ENCODE measurements around the gene BPIFA2.
"Not testable (repeated sequence)": the region's sequence is repeated elsewhere in the genome, so short reads cannot be mapped to it uniquely, and the experiment has no call there.

The BPIFA2 gene

DNA sequence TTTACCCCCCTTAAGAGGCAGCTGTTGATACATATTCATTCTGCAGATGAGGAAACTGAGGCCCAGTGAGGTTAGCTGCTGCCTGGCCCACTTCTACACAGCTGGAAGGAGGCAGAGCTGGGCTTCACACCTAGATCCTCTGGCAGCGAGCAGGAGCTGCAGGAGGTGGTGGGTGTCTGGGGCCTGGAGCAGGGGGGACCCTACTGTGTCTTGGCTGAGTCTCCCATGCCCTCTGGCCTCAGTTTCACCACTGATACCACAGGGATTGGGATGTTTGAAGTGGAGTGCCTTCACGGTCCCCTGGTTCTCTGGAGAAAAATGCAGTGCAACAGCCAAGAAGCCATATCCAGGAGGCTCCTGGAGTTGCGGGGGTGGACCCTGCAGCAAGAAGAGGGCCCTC, 8.2 kb upstream of the BPIFA2 start:
- DNase-seq (ENCODE audit: extremely low read depth in 1 of 2, low read depth in 1 of 2) = no peak

DNA sequence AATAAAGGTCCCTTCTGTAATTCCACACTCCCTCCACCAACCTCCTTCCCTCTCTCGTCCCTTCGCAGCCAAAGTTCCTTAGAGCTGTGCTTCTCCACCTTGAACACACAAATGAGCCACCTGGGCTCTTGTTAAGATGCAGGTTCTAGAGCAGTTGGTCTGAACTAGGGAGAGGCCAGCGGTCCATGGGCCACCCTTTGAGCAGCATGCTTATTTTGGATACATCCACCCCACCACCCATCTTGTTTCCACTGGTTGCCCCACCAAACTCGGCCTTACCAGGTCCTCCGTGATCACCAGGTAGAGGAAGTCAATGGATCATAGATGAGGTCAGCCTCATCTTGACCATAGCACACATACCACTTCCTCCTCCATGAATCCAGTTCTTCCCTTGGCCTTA, 7.3 kb upstream of the BPIFA2 start:
- no peak for DNase-seq (ENCODE audit: extremely low read depth in 1 of 2, low read depth in 1 of 2)

DNA sequence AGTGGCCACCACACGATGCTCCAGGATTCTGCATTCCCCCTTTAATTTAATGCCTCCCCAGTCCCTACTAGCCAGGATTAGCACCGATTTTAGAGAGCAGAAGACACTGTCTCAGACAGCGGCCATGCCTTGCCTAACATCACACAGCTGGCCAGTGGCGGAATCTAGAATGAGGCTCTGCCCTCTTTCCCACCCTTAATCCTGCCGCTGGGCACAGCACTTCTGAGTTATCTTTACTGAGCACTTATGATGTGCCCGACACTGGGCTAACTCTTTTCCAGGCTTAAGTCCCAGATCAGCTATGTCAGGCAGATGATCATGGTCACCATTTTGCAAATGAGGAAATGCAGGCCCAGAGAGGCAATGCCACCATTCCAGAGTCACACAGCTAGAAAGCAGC, 5.6 kb upstream of the BPIFA2 start:
- DNase-seq (ENCODE audit: extremely low read depth in 1 of 2, low read depth in 1 of 2) = no peak

DNA sequence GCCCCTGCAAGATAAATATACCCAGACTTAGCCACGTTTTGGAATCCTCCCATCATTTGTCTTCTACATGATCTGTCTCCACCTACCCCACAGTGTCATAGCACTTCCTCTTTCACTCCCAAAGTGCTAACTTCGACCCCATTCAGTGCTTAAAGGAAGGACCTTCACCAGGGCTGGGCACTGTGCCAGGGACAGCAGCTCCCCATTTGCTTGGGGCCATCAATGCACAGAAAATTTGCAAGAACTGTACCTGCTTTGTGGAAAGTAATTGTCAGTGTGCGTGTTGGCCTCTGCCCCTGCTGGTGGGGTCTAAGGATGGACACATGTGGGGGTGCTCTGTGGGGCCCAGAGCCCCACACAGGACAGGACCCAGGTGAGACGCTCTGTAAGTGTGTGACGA, 5.2 kb upstream of the BPIFA2 start:
- DNase-seq (ENCODE audit: extremely low read depth in 1 of 2, low read depth in 1 of 2) = no peak

DNA sequence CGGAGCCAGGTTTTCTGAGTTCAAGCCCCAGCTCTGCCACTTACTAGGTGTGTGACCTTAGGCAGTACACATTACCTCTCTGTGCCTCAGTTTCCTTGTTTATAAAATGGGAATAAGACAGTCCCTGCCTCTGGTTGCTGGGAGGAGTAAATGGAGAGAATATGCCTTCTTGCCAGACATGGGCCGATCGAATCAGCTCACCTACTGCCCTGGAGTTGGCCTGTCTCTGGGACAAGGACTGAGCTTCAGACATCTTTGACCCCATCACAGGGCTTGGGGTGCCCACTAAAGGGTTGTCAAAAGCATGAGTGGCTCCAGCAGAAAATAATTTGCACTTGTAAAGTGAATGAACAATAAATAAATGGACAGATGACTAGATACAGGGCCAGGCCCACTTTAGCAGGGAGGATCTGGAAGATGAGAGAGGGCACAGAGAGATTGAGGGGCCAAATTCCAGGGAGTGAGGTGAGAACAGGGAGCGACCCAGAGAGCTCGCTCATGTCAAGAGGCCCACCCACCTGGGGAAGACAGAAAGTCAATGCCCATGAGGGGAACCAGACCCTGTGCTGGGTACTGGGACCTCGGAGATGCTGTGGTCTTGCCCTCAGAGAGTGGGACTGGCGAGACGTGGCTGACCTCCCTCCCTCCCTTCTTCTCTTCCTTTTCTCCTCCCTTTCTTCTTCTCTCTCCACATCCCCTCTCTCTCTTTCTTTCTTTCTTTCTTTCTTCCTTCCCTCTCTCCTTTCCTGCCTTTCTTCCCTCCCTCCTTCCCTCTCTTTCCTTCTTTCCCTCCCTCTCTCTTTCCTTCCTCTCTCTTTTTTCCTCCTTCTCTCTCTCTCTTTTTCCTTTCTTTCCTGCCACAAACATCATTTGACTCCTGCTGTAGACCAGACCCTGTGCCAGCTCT, 3.9 kb upstream of the BPIFA2 start:
- no peak for DNase-seq (ENCODE audit: extremely low read depth in 1 of 2, low read depth in 1 of 2)

DNA sequence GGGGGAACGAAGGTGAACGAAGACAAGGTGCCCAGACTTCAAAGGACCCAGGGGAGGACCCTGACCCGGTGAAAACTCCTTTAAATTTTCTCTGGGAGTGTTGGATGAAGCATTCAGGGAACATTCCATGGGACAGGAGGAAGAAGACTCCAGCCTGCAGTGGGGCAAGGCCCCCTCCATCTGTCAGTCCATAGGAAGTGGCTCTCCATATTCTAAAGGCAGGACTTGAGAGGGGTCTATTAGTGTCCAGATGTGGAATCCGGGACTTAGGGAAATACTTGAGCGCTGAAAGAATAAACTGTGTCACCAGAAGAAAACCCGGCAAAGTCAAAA, 3.2 kb upstream of the BPIFA2 start:
- DNase-seq (ENCODE audit: extremely low read depth in 1 of 2, low read depth in 1 of 2) = no peak

DNA sequence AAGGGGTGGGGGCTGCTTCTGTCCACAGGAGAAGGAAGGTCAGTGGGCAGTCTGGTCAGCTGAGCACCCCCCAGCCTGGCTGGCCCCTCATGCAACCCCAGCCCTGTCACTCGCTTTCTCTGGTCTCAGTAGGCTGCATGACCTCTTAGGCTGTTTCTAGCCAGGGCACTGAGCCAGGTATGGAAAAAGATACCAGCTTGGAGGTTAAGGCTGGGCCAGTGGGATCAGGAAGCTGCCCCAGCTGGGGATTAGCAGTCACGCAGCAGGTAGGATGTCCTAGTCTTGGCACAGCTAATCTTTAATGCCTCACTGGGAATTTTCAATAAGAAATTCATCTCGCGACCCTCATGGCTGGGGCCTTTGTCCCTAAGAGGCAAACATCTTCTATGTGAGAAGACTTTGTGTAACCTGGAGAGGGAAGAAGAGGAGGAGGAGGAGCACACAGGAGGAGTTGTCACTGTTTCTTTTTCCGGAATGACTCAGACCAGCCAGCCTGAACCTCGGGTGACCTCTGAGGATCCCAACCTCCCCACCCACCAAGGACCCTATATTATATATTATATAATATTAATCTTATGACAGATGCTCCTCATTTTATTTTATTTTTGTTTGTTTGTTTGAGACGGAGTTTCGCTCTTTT, 2.4 kb upstream of the BPIFA2 start:
- DNase-seq (ENCODE audit: extremely low read depth in 1 of 2, low read depth in 1 of 2) = no peak

DNA sequence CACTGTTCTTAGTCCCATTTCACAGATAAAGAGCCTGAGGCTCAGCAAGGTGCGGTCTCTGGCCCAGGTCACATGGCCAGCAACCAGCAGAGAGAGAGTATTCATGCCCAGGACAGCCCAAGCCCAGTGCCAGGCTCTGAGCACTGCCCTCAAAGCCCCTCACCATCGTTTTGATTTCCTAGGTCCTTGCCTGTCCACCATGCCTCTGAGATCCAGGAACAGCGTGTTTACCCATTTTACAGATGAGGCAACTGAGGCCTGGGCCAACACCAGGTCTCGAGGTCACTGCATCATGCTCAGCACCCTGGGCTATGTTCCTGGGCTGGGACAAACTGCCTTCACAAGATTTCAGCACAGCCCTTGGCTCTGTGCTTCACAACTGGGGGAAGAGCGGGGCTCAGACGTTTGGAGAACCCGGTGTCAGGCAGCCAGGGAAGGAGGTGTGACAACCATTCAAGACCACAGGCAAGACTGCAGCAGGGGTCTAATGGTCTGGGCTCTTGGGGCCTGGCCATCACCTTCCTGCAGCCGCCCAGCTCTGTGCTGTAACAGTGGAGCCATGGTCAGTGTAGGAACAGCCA, 1.3 kb upstream of the BPIFA2 start:
- no peak for DNase-seq (ENCODE audit: extremely low read depth in 1 of 2, low read depth in 1 of 2)

DNA sequence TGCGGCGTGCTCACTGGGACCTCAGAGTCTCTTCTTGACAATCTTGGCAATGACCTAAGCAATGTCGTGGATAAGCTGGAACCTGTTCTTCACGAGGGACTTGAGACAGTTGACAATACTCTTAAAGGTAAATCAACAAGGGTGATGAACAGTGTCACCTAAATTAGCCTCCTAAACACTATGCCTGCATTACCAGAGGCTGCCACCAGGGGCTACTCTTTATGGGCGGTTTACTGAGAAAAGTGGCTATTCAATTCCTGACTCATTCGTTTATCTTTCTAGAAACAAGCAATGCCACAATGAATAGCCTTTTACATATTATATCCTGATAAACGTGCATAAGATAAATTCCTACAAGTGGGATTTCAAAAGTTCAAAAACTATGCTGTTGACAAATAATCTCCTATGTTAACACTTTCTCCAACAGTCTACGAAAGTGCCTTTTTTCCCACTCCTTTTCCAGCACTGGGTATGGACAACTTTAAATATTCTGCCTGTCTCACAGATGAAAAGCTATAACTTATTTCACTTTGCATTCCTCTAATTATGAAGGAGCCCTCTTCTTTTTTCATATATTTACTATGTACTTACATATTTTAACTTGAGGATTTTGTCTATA, 1.3 kb downstream of the BPIFA2 start:
- peak in 1 of 2 donors; percentile 1 for DNase-seq (ENCODE audit: extremely low read depth in 1 of 2, low read depth in 1 of 2)

DNA sequence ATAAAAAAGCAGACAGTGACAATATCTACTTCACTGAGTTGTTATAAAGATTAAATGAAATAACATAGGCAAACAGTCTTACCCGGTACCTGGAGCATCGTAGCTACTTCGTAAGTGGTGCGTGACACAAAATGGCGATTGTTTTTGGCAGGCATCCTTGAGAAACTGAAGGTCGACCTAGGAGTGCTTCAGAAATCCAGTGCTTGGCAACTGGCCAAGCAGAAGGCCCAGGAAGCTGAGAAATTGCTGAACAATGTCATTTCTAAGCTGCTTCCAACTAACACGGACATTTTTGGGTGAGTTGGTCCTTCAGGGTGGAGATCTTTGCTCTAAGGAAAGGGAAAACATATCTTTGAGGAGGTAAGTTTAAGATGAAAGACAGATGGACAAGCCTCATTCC, 4.8 kb downstream of the BPIFA2 start:
- no peak for DNase-seq (ENCODE audit: extremely low read depth in 1 of 2, low read depth in 1 of 2)

DNA sequence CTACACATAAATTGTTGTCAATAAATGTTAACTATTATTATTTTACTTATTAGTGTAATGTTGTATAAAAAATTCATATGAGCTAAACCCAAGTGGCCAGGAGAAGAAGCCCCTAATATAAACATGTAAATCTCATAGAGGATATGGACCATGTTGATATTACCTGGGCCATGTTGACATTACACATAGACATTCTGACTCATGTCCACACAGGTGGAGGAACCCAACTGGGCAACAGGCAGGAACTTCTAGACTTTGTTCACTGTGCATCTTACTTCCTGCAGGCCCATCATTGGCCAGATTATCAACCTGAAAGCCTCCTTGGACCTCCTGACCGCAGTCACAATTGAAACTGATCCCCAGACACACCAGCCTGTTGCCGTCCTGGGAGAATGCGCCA, 7.2 kb downstream of the BPIFA2 start:
- DNase-seq (ENCODE audit: extremely low read depth in 1 of 2, low read depth in 1 of 2) = no peak

DNA sequence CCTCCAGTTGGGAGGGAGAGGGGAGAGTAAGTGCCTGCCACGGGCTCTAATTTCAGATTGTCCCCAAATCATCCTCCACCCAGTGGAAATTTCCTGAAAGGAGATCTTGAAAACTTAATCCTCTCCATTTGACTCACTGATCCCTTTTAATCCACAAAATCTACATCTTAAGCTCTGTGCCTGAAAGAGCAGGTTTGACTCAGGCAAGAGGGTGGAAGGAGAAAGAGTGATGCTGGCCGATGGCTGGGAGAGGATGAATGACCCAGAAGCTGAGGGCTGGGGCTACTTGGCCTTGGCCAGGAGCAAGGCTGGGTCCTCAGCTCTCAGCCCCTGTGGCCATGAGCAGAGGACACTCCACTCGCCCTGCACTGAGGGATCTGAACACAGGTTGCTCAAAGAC, 8.1 kb downstream of the BPIFA2 start:
- no peak for DNase-seq (ENCODE audit: extremely low read depth in 1 of 2, low read depth in 1 of 2)

DNA sequence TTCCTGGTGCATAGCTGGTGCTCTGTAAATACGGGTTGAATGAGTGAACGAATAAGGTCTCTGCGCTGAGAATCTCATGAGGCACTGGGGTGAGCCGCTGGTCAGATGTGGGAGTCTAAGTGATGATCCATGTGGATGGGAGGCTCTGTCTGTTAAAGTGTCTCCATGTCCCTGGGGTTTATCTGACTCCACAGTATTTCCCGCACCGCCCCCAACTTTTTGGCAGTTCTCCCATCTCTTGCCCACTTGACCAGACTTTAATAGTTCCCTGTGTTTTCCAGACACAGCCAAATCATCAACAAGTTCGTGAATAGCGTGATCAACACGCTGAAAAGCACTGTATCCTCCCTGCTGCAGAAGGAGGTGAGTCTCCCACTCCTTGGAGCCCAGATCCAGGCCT, 9.9 kb downstream of the BPIFA2 start:
- no peak for DNase-seq (ENCODE audit: extremely low read depth in 1 of 2, low read depth in 1 of 2)

DNA sequence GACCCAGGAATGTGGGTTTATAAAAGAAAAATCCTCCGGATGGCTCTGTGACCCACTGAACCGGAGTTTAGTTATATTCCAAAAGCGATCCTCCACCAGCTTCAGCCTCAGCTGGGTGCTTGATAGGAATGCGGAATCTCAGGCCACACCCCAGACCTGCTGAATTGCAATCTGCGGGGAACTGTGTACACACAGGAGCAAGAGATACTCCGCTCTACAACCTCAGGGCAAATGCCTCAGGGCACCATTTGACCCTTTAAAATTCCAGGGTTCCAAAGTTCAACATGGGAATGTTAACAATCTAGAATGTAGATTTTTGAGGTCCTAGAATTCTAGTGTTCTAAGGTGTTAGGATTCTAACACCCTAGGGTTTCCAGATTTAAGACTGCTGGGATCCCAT, 10.8 kb downstream of the BPIFA2 start:
- no peak for DNase-seq (ENCODE audit: extremely low read depth in 1 of 2, low read depth in 1 of 2)

DNA sequence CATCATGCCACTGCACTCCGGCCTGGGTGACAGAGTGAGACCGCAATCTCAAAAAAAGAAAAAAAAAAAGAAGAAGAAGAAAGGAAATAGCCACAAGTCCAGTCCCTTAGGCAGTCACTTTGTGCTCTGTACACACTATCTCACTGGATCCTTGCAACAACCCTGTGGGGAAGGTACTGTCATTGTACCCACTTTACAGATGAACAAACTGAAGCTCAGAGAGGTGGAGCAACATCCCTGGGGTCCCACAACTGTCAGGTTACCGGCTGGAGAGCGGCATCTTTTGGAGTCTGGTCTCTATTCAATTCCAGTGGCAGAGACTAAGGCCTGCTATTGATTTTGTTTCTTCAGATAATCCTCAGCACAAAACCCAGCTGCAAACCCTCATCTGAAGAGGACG, 12.2 kb downstream of the BPIFA2 start:
- no peak for DNase-seq (ENCODE audit: extremely low read depth in 1 of 2, low read depth in 1 of 2)

DNA sequence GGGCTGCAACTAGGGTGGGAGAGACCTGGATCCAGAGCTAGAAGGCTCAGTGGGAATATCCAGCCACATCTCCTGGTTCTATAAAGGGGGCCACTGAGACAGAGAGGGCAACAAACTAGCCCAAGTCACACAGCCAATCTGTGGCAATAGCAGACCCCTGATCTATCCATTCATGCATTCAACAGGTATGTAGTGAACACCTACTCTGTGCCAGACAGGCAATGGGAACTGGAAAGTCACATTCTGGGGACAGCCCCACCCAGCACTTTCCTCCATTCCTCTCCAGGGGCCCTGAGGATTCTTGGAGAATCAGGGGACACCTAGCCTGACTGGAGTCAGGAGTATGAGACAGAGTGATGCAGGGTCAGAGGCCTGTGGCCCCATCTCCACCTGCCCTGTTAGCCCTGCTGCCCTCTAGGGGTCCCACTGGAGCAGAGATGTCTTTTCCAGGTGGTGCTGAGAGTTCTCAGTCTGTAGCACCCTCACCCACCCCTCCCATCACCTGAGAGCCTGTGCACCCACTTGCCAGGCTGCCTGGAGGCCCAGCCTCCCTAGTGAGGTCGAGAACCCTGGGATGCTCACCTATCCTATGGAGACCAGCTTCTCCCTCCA, 13.6 kb downstream of the BPIFA2 start:
- DNase-seq (ENCODE audit: extremely low read depth in 1 of 2, low read depth in 1 of 2) = no peak

DNA sequence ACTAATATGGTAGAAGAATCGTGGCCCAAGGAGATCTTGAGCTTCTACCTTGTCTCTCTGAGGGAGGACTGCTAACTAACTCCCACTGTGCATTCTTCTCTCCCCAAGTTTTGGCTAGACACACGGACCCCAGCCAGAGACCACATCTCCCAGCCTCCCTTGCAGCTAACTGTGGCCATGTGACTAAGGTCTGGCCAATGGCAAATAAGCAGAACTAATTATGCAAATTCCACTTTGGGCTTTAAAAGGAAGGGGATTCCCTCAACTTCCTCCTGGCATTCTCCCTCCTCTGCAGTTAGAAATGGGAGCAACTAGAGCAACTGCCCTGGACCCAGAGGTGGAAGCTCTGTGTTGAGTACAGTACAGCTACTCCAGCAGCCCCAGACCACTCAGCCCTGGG, 15.4 kb downstream of the BPIFA2 start:
- no peak for DNase-seq (ENCODE audit: extremely low read depth in 1 of 2, low read depth in 1 of 2)

DNA sequence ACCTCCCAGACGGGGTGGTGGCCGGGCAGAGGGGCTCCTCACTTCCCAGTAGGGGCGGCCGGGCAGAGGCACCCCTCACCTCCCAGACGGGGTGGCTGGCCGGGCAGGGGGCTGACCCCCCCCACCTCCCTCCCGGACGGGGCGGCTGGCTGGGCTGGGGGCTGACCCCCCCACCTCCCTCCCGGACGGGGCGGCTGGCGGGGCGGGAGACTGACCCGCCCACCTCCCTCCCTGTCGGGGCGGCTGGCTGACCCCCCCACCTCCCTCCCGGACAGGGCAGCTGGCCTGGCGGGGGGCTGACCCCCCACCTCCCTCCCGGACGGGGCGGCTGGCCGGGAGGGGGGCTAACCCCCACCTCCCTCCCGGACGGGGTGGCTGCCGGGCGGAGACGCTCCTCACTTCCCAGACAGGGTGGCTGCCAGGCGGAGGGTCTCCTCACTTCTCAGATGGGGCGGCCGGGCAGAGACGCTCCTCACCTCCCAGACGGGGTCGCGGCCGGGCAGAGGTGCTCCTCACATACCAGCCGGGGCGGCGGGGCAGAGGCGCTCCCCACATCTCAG, 17.2 kb downstream of the BPIFA2 start:
- not testable (repeated sequence) for DNase-seq (ENCODE audit: extremely low read depth in 1 of 2, low read depth in 1 of 2)

DNA sequence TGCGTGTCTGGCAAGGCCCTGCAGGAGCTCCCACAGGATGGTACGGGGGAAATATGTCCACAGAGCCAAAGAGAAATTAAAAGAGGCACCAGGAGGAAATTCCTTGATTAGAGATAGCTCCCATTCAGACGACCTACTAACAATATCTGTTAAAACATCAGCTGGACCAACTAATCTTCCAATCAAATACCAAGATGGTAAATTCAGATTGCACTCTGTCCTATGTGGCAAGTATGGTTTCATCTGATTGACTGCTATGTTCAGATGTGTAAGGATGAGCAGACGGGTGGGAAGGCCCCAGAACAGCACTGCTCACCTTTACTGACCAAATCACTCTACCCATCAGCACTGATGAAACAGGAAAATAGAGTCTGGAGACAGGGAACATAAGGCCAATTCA, 19.5 kb downstream of the BPIFA2 start:
- no peak for DNase-seq (ENCODE audit: extremely low read depth in 1 of 2, low read depth in 1 of 2)

DNA sequence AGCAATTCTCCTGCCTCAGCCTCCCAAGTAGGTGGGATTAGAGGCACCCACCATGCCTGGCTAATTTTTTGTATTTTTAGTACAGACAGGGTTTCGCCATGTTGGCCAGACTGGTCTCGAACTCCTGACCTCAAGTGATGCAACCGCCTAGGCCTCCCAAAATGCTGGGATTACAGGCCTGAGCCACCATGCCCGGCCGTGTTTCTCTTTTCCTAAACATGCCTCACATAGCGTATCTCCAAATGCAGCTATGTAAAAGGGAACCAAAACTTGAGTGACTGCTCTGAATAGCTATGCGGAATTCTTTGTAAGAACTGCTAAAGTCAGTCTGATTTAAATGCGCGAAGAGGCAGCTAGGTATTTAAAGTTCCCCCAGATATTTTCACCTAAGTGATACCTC, 20.5 kb downstream of the BPIFA2 start:
- DNase-seq (ENCODE audit: extremely low read depth in 1 of 2, low read depth in 1 of 2) = no peak

DNA sequence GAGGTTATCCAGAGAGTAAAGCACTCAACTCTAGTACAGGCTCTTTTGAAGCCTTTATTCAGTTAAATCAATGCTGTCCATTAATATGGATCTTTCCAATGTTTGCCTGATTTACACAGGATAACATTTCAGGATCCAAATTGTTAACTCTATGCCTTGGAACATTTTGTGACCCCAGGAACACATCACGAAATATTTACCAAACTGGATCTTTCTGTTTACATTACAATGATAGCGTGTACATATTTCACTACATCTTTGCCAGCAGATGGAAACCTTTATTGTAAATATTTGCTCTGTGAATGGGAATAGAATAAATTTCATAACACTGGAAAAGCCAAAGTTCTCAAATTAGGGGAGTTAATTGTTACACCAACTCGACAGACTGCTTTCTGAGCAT, 23.5 kb downstream of the BPIFA2 start:
- no peak for DNase-seq (ENCODE audit: extremely low read depth in 1 of 2, low read depth in 1 of 2)

Measured in stimulated activated CD8-positive, alpha-beta memory T cell treated with anti-CD3 and anti-CD28 coated beads, Interleukin-7, amount 100 ng/mL, for 48 hours (primary cell).